Gastrocnemius medialis (tissue), 4 donors: ENCODE data around the gene PCSK1N.

Experiments
- POLR2A ChIP-seq, 2 donors: fragments of 450-650 bp; IDR thresholded peaks; one replicate each; pipeline ENCODE4 v1.6.1; 2017; ENCODE audit warnings: antibody characterized with exemption in 2 of 2, mild to moderate bottlenecking in 2 of 2, moderate library complexity in 2 of 2
- TF ChIP-seq, protein P1 (sequence below), 5 experiments: fragments of 450-650 bp in 3 of 5; fragments of 200-600 bp in 2 of 5; sonication (generic) in 2 of 5; IDR thresholded peaks in 4 of 5; conservative IDR thresholded peaks in 1 of 5; 1 replicate in 4 of 5; 2 replicates in 1 of 5; pipeline ENCODE4 v1.5.1; 2016 to 2019; ENCODE audit warnings: antibody characterized with exemption in 5 of 5, mild to moderate bottlenecking in 3 of 5, moderate library complexity in 3 of 5

DNA sequence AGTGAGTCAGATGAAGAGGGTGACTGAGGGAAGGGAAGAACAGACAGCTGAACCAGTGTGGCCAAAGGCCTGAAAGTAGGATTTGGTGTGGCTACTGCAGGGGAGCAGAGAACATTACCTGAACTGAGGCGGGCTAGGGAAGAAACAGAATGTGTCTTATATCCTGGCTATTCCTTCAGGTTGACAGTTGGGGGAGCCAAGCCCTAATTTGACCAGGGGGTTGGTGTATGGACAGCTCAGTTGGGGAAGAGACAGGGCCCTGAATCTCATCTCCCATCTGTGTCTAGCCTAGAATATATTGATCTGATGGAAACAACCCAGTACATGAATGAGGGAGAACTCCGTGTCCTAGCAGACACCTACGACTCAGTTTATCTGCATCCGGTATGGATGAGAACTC, 29.3 kb downstream of the PCSK1N start:
- TF ChIP-seq, protein P1, sequence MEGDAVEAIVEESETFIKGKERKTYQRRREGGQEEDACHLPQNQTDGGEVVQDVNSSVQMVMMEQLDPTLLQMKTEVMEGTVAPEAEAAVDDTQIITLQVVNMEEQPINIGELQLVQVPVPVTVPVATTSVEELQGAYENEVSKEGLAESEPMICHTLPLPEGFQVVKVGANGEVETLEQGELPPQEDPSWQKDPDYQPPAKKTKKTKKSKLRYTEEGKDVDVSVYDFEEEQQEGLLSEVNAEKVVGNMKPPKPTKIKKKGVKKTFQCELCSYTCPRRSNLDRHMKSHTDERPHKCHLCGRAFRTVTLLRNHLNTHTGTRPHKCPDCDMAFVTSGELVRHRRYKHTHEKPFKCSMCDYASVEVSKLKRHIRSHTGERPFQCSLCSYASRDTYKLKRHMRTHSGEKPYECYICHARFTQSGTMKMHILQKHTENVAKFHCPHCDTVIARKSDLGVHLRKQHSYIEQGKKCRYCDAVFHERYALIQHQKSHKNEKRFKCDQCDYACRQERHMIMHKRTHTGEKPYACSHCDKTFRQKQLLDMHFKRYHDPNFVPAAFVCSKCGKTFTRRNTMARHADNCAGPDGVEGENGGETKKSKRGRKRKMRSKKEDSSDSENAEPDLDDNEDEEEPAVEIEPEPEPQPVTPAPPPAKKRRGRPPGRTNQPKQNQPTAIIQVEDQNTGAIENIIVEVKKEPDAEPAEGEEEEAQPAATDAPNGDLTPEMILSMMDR (IDR thresholded peaks at IDR 0.05 in 4 of 5, conservative IDR thresholded peaks at IDR 0.05 in 1 of 5) = no peak
- no peak for TF ChIP-seq POLR2A (IDR thresholded peaks at IDR 0.05)
